ENCODE results near the gene SASH1. TPM values are rescaled to one million over a fixed set of nuclear protein-coding genes. Genes with fewer than 3 reads are reported as not detected.

SASH1 gene
- polyA plus RNA-seq, 3 donors = 6.0 to 56.3 (median 32.1) TPM

DNA sequence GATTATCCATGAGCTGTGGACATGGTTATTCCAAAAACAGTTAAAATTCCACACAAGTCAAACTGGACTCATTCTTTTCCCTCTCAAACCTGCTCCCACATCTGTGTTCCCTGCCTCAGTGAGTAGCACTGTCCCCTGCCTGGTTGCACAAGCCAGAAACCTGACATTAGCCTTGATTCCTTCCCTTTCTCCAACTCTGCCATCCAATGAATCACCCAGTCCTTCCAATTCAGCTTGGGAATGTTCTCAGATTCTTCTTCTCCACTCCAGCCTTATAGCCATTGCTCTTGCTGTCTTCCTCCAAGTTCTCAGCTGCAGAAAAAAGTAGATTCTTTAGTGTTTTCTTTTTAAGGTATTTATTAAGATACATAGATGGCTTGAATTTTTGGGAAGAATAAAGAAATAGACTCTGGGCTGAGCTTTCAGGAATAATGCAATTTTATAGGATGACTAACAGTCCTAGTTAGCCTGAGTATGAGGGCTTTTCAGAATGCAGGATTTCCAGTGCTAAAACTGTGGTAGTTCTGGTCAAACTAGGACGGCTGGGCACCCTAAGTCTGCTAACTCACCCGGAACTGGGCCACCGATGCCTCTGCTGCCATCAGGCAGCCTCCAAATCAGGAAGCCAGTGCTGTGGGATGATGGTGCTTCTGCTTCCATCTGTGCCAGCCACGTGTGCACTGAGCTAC is 18.2 kb upstream of the SASH1 start:
- WGBS, 3 donors = 44 to 62% (median 51%) methylated on average over 4 of the region's 4 CpGs
- H3K27ac ChIP-seq (ENCODE audit: low read depth, low read length) = no peak overlapping the region

DNA sequence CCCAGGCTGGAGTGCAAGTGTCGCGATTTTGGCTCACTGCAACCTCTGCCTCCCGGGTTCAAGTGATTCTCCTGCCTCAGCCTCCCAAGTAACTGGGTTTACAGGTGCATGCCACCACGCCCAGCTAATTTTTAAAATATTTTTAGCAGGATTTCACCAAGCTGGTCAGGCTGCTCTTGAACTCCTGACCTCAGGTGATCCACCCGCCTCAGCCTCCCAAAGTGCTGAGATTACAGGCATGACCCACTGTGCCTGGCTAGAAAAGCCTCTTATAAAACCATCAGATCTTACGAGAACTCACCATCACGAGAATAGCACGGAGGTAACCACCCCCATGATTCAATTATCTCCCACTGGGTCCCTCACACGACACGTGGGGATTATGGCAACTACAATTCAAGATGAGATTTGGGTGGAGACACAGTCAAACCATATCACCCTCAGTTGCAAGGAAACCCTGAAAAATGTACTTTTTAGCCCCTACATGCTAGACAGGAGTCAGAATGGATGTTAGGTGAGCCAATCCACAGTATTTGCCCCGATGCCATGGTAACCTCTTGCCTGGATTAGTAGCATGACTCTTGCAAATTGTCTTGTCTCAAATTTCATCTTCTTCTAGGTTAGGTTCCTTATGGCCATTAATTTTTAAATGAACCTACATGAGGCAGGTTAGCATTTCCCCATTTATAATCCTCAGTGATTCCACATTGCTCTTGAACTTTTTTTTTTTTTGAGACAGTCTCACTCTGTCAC is 17.1 kb upstream of the SASH1 start:
- no peak overlapping the region for H3K27ac ChIP-seq (ENCODE audit: low read depth, low read length)
- WGBS, 3 donors = 87 to 95% (median 89%) methylated on average over 11 of the region's 11 CpGs

DNA sequence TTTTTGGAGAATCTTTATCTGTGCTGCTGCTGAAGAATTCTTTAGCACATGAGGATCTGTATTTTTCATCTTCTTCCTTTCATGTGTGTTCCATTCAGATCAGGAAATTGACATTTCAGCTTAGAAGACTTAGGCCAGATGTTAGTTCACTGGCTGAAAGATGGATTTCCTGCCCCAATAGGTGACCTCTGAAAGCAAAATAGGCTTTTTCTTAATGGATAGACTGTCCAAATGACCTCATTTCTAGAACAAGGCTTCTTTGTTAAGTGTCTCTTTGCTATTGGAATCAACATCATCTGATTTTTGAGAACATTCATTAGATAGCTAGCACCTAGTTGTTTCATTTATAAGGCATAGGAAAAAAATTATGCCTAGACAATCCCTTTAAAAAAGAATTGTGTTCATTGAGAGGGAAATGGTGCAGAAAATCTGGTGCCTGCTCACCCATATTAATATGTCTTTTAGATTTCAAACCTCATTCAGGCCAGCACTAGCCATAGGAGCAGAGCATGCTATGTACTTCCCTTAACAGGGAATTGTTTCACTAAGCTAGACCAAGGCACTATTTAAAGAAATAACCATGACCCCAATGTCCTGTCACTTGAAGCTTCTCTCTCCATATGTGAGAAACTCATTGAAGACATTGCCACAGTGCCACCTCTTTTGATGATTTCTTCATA is 13.6 kb upstream of the SASH1 start:
- no peak overlapping the region for H3K27ac ChIP-seq (ENCODE audit: low read depth, low read length)

GRCh38 chr6:148329596-148330381 is 12.8 kb upstream of the SASH1 start:
- H3K27ac ChIP-seq (ENCODE audit: low read depth, low read length) = no peak overlapping the region
- 46 to 62% (median 54%) methylated on average over 7 of the region's 7 CpGs for WGBS, 3 donors

DNA sequence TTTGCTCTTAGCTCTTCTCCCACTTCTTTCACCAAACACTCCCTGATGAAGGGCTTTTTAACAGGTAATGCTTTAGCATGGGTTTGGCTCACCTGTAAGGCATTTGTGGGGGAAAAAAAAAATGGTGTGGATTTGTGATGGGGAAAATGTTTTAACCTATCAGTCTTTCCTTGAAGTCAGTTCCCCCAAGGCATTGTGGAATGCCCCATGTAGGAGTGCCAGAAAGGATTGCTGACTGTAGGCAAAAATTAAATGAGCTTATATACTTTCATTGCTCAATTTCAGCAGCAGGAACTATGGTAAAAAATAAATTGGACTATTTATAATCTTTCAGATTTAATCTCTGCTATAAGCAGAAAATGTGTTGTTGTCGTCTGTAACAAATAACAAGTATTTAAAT is 10.6 kb upstream of the SASH1 start:
- WGBS, 3 donors = 65 to 83% (median 66%) methylated on average over 1 of the region's 1 CpG
- no peak overlapping the region for H3K27ac ChIP-seq (ENCODE audit: low read depth, low read length)

- H3K27ac ChIP-seq (ENCODE audit: low read depth, low read length) = no peak overlapping the region
- 94 to 97% (median 96%) methylated on average over 8 to 9 of the region's 9 CpGs for WGBS, 3 donors
Observed at GRCh38 chr6:148336901-148337300, 5.7 kb upstream of the SASH1 start.

DNA sequence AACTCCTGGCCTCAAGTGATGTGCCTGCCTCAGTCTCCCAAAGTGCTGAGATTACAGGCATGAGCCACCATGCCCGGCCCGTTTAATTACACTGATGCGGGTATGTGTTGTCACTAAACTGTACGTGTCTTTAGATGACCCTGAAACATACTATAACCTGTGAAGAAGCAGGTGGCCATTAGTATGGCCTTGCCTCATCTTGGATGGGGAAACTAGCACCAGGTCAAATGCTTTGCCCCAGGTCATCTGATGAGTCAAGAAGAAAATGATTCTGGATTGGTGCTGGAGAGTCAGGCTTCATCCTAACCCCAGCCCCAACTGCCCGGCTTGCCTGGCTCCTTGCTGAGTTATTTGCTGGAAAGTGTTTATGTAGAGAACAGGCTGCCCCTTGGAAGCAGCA is 2.9 kb upstream of the SASH1 start:
- WGBS, 3 donors = 95 to 97% (median 96%) methylated on average over 5 of the region's 5 CpGs
- H3K27ac ChIP-seq (ENCODE audit: low read depth, low read length) = no peak overlapping the region

DNA sequence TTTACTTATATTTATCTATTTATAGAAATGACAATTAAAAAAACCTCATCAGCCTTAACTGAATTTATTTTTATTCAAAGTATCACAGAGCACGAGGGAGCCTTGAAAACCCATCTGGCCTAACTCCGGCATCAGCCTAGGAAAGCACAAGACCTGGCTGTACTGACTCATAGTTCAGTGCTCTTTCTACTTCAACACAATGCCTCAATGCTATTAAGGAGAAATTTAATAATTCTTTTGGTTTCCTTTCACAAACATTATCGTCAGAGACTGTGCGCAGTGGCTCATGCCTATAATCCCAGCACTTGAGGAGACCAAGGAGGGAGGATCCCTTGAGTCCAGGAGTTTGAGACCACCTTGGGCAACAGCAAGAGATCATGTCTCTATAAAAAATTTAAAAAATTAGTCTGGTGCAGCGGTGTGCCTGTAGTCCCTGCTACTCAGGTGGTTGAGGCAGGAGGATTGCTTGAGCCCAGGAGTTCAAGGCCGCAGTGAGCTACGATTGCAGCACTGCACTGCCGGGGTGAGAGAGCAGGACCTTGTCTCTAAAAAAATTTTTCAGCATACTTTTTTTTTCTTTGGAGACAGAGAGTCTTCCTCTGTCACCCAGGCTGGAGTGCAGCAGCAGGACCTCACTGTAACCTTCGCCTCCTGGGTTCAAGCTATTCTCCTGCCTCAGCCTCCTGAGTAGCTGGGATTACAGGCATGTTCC is 1.9 kb upstream of the SASH1 start:
- WGBS, 3 donors = 94% methylated on average over 9 of the region's 9 CpGs
- no peak overlapping the region for H3K27ac ChIP-seq (ENCODE audit: low read depth, low read length)

DNA sequence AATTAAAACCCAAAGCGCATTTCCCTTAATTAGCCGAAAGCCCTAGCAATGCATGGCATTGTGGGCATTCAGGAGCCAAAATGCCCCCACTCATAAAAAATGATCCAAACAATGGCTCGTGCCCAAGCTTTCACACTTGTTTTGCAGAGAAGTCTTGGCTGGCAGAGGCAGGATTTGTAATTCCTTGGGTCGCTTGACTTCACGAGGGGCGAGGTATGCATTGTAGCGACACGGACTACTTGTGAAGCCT is 613 bp upstream of the SASH1 start:
- WGBS, 3 donors = 6 to 9% (median 7%) methylated on average over 8 of the region's 8 CpGs
- H3K27ac ChIP-seq (ENCODE audit: low read depth, low read length) = no peak overlapping the region

GRCh38 chr6:148343047-148343782 is 577 bp downstream of the SASH1 start:
- WGBS, 3 donors = 0 to 4% (median 4%) methylated on average over 33 to 34 of the region's 34 CpGs
- no peak overlapping the region for H3K27ac ChIP-seq (ENCODE audit: low read depth, low read length)

DNA sequence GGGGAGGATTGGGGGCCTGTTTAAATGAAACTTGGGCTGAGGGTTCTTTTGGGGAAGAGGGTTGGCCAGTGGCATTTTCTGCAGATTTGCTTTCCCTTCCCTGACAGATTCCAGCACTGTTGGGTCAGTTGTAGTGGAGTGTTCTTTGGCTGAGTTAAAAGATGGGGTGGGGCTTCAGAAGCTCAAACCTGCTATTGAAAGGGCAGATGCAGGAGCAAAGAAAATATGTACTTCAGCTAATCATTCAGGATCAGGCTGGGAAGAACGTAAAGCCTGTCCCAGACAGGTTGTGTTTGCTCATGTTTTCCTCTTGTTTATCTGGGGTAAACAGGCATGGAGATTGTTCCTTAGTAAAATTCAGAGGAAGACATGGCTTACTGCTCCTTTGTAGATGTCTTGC is 2.5 kb downstream of the SASH1 start:
- 22 to 51% (median 44%) methylated on average over 1 of the region's 1 CpG for WGBS, 3 donors
- no peak overlapping the region for H3K27ac ChIP-seq (ENCODE audit: low read depth, low read length)

DNA sequence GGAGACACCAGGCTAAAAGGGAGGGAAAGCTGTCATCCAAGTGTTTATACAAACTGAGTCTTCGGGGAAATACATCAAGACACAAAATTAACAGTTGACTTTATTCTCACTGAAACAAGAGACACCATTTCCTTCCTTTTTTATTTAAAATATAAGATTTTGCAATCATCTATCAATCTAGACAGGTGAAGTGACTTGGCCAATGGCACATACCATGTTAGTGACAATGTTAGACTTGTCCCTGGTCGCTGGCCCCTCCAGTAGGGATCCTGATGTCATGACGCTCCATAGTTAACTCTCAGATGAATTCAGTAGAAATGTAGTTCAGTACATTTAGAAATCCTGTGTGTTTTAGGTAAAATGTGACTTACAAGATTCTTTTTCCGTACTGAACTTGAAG is 2.9 kb downstream of the SASH1 start:
- no peak overlapping the region for H3K27ac ChIP-seq (ENCODE audit: low read depth, low read length)
- 64 to 69% (median 65%) methylated on average over 4 of the region's 4 CpGs for WGBS, 3 donors

- WGBS, 3 donors = 51 to 72% (median 71%) methylated on average over 6 of the region's 6 CpGs
Observed at GRCh38 chr6:148346681-148347440, 4.2 kb downstream of the SASH1 start.

DNA sequence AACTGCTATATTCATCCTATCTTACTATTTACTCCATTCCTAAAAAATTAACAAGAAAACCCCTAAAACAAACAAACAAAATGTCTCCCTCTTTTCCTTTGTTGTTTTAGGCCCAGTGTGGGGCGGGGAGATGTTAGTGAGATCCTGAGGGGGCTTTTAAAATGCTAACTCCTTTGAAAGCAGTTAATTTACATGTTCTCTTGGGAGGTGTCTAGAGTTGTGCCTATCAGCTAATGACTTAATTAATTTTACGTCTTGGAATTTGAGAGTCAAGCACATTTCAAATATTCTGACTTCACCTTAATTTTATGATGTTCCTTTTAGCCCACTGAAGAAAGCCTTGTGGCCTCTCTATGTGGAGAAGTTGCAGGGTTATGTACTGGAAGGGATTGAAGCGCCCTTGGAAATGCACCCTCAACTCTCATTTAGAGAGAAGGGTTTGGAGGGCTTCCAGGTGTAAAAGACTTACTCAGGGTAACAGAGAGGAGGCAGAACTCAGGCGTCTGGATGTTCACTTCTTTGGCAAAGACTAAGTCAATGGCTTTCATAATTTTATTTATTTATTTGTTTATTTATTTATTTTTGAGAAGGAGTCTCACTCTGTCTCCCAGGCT is 4.9 kb downstream of the SASH1 start:
- WGBS, 3 donors = 54 to 85% (median 56%) methylated on average over 4 of the region's 4 CpGs
- no peak overlapping the region for H3K27ac ChIP-seq (ENCODE audit: low read depth, low read length)

More at GRCh38 chr6:148346681-148347440, 4.2 kb downstream of the SASH1 start:
- H3K27ac ChIP-seq (ENCODE audit: low read depth, low read length) = no peak overlapping the region

- 87 to 92% (median 87%) methylated on average over 3 of the region's 3 CpGs for WGBS, 3 donors
- H3K27ac ChIP-seq (ENCODE audit: low read depth, low read length) = no peak overlapping the region
Observed at GRCh38 chr6:148348335-148348734, 5.7 kb downstream of the SASH1 start.

GRCh38 chr6:148348778-148349177 is 6.1 kb downstream of the SASH1 start:
- H3K27ac ChIP-seq (ENCODE audit: low read depth, low read length) = no peak overlapping the region
- 85 to 95% (median 94%) methylated on average over 10 of the region's 10 CpGs for WGBS, 3 donors

GRCh38 chr6:148349466-148349865 is 6.8 kb downstream of the SASH1 start:
- 88 to 99% (median 94%) methylated on average over 9 of the region's 9 CpGs for WGBS, 3 donors
- H3K27ac ChIP-seq (ENCODE audit: low read depth, low read length) = no peak overlapping the region

All from adipose tissue (tissue), 3 donors.